ENCODE measurements around the gene HS3ST3B1.

Gene HS3ST3B1

GRCh38 chr17:14321980-14322776 lies 21.3 kb downstream of the HS3ST3B1 start:
- no peak for DNase-seq

DNA sequence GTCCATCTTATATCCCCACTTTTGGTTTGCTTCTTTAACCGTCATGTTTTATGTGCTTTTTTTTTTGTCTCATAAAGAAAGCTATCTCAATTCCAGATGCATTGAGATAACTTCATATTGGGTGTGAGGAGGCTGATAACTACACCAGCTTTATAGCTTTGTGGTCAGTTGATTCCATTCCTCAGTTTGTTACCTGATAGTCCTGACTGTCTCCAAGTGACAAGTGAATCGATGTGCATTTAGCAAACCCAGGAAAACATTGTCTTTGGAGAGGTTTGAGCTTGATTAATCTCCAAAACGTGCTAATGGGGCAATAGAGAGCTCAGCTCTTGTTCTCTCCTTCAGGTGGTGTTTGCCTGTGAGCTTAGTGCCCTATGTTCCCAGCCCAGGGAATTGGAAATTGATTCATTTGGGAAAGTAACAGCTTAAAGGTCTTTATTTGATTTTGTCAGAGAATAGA lies 22.7 kb downstream of the HS3ST3B1 start:
- DNase-seq: no peak

GRCh38 chr17:14325618-14326167 lies 24.8 kb downstream of the HS3ST3B1 start:
- no peak for DNase-seq

DNA sequence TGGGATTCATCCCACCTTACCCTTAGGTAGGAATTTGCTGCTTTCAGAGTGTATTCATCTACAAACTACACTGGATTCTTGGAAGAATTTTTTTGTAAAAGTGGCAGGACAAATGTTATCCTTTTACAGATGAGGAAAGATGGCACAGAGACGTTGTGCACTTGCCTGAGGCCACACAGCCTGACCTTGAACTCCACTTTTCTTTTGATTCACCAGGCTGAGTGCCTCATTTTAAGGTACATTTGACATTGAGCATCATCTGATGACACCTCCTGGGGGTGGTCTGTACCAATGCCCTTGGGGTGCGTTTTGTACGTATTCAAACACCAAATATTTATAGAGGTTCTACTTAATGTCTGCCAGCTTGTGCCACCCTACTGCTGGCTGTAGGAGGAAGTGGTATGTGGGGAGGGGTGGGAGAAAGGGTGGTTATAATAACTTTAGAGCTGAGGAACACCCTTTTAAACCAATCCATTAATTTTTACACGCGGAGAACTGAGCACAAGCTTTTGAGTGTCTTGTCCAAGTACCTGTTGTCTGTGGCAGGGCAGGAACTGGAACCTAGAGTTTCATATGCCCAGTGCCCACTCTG lies 29.1 kb downstream of the HS3ST3B1 start:
- DNase-seq: no peak

- DNase-seq: no peak
Measured at GRCh38 chr17:14330492-14330962, 29.6 kb downstream of the HS3ST3B1 start.

- no peak for DNase-seq
Measured at GRCh38 chr17:14331225-14331981, 30.5 kb downstream of the HS3ST3B1 start.

GRCh38 chr17:14331982-14332298 lies 31.1 kb downstream of the HS3ST3B1 start:
- no peak for DNase-seq

DNA sequence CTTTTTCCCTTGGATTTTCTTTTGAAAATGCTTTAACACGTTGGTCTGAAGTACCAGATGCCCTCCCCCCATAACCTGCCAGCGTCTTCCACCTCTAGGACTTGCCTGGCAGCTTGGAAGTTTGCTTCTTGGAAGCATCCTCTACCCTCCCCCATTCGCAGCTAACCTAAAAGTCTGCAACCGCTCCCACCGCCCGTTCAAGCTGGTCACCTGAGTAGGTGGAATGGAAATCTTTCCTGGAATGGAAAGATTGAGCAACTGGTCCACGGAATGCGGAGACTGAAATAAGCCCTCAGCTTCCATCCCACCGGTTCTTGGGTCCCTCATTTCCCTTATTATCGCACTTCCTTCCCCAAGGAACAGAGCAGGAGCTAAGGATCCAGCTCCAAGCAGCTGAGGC lies 31.4 kb downstream of the HS3ST3B1 start:
- DNase-seq: no peak

DNA sequence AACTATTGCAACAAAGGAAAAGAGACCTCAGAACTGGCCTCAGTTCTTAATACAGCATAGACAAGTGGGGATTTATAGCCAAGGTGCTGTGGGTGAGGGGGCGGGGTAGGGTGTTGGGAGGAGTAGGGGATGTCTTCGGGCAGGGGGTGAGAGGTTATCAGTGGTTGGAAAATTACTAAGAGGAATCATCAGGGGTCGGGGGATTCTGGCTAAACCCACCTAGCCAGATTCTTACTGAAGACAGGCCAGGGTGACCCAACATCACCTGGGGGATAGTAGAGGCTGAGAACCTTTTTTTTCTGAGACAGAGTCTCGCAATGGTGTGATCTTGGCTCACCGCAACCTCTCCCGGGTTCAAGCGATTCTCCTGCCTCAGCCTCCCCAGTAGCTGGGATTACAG lies 32.6 kb downstream of the HS3ST3B1 start:
- DNase-seq: no peak

GRCh38 chr17:14334276-14334840 lies 33.5 kb downstream of the HS3ST3B1 start:
- no peak for DNase-seq

DNA sequence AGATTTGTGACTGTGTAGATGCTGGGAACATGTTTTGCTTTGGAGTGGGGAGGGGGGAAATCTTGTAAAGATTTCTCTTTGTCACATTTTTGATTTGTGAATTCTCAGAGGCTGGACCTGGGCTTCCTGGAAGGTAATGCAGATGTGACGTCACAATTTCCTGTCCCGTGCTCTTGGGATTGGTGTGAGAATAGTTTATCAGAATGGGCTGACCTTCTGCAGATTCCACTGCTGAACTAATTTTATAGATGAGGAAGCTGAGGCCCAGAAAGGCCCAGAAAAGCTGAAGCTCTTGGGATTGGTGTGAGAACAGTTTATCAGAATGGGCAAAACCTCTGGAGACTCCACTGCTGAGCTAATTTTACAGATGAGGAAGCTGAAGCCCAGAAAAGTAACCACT lies 34.0 kb downstream of the HS3ST3B1 start:
- DNase-seq: no peak

GRCh38 chr17:14336418-14336817 lies 35.5 kb downstream of the HS3ST3B1 start:
- no peak for DNase-seq

- DNase-seq: no peak
Measured at GRCh38 chr17:14337596-14338079, 36.8 kb downstream of the HS3ST3B1 start.

DNA sequence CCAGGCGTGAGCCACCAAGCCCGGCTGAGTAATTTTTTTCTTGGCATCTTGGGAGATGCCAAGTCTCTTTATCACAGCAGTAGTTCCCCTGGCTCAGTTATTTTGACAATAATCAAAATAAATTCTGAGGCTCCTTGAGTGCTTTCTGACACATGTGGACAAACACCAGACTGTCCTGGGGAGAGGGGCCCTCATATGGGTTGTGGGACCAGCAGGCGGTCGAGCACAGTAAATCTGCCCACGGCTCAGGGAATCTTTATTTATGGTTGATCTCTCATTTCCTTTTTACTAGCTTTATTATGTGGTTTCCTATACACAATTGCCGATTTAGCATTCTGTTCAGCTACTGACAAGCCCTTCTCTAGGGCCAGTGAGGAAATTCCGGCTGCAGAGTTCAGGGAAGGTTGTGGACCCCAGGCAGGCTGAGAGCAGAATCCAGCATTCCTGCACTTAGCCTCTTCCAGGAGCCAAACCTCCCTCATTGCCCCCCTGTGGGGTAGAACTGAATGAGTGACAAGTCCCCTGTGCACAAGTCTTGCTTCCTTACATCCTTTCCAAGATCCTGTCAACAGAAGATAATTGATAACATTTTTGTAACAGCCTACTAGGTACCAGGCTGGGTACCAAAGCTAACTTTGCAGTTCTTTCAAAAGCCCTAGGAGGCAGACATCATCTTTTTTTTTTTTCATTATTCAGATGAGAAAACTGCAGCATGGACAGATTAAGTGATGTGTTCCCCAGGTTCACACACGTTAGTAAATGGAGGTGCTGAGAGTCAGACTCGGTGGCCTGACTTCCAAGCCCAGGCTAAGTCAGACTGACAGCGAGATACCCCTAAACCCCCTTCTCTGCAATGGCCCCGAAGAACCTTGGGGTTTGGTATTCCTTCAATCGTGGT lies 40.2 kb downstream of the HS3ST3B1 start:
- DNase-seq: no peak

GRCh38 chr17:14341866-14342265 lies 41.0 kb downstream of the HS3ST3B1 start:
- DNase-seq: no peak

DNA sequence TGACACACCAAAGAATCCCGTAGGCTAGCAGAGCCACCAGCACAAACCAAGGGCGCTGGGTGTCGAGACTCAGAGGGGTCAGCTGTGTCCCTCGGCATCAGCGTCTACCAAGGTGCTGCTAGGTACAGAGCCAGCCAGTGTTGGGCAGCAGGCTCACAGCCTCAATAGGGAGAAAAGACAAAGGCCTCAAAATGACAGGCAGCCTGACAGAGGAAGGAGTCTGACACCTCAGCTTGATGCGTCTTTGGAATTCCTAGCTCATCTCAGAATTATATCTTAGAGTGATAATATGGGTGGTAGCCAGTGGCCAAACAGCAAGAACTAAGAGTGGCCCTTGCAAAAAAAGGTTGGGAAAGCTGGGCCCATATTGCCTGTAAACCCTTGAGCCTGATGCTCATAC lies 45.9 kb downstream of the HS3ST3B1 start:
- no peak for DNase-seq

DNA sequence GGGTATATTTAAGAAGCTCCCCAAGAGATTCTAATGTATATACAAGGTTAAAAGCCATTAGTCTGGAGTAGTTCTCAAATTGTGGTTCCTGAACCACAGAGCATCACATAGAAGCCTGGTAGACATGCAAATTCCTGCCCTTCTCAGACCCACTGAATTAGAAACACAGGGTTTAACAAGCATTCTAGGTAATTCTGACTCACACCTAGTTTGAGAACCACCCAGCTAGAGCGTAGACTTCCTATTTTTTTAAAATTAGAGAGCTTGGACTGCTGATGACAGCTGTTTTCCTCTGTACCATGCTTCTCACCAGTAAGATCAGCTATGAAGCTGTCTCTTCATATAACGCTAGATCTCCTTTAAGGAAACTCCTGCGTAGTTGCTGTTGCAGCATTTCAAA lies 50.6 kb downstream of the HS3ST3B1 start:
- no peak for DNase-seq

GRCh38 chr17:14352136-14352535 lies 51.3 kb downstream of the HS3ST3B1 start:
- DNase-seq: no peak

DNA sequence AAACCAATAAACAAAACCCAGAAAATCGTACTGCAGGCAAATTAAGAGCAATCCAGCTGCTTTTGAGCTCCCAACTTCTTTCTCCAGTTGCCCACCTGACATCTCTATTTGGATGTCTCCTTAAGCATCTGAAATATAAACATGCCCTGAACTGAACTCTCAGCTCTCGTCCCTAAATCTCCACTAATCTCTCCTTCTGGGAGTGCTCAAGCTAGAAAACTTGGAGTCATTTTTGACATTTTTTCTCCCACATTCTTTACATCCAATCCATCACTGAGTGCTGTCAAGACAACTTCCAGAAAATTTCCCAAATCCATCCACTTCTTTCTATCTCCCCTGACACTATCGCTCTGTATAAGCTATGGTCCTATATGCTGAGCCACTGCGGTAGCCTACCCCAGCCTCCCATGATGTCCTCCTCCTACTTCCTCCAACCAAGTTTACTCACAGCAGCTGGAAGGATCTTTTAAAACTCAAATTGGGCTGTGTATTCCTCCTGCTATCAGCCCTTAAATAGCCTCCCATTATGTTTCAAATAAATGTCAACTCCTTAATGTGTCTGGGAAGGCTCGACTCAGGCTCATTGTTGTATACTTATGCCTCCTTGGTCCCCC lies 53.1 kb downstream of the HS3ST3B1 start:
- no peak for DNase-seq

- DNase-seq: no peak
Measured at GRCh38 chr17:14354807-14355206, 53.9 kb downstream of the HS3ST3B1 start.

DNA sequence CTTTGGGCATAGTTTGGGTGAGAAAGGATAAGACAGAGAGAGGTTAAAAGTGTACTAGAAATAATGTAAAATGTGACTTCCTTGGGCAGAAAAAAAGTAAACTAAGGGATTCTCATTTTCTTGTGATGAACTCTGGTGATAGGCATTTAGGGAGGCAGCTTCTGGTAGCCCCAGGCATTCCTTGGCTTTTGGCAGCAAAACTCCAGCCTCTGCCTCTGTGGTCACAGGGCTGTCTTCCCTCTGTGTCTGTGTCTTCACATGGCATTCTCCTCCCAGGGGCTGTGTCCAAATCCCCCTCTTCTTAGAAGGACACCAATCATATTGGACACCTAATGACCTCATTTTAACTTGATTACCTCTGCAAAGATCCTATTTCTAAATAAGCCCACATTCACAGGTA lies 54.7 kb downstream of the HS3ST3B1 start:
- DNase-seq: no peak
